Epithelial cell of proximal tubule (primary cell): ENCODE results near the gene C16orf90. TPM values are rescaled to one million over a fixed set of nuclear protein-coding genes. Genes with fewer than 3 reads are reported as not detected.

Experiments used
- DNase-seq: peaks from one replicate; pipeline ENCODE4 v3.0.0-alpha.2; 2011; ENCODE audit warnings: low read depth
- H3K4me3 ChIP-seq: 2 replicates; pipeline ENCODE4 v1.5.1; 2011; ENCODE audit warnings: low read depth, mild to moderate bottlenecking, low read length
- total RNA-seq: library from RNA; depleted of rRNA; stranded (reverse); fragments of >200 nt; gene quantifications from 2 replicates; pipeline ENCODE4 v1.2.3, GENCODE V29; 2015
- TF ChIP-seq, protein P1 (sequence below): conservative IDR thresholded peaks from 2 replicates; pipeline ENCODE4 v1.5.1; 2012; ENCODE audit warnings: low read depth, mild to moderate bottlenecking, low read length

Gene C16orf90
- total RNA-seq, 1 donor from 2014 or later: not detected

DNA sequence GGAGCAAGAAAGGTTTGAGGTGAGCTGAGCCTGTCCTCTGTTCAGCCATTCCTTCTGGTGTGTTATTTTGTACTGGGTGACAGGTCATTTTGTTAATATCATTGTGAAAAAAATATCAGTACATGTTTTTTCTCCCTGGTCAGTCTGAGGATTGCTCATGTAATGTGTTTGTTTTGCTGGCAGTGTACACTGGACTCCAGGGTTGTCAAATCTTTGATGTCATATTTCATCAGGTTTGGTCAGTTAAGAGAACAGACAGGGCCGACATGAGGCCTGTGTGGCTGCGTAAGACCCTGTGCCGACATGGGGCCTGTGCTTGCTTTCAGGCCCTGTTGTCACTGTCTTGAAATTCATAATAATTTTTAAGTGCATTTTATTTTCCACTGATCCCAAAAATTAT, 28.0 kb upstream of the C16orf90 start:
- no peak overlapping the region for H3K4me3 ChIP-seq
- no peak for DNase-seq
- TF ChIP-seq, protein P1, sequence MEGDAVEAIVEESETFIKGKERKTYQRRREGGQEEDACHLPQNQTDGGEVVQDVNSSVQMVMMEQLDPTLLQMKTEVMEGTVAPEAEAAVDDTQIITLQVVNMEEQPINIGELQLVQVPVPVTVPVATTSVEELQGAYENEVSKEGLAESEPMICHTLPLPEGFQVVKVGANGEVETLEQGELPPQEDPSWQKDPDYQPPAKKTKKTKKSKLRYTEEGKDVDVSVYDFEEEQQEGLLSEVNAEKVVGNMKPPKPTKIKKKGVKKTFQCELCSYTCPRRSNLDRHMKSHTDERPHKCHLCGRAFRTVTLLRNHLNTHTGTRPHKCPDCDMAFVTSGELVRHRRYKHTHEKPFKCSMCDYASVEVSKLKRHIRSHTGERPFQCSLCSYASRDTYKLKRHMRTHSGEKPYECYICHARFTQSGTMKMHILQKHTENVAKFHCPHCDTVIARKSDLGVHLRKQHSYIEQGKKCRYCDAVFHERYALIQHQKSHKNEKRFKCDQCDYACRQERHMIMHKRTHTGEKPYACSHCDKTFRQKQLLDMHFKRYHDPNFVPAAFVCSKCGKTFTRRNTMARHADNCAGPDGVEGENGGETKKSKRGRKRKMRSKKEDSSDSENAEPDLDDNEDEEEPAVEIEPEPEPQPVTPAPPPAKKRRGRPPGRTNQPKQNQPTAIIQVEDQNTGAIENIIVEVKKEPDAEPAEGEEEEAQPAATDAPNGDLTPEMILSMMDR: no peak

DNA sequence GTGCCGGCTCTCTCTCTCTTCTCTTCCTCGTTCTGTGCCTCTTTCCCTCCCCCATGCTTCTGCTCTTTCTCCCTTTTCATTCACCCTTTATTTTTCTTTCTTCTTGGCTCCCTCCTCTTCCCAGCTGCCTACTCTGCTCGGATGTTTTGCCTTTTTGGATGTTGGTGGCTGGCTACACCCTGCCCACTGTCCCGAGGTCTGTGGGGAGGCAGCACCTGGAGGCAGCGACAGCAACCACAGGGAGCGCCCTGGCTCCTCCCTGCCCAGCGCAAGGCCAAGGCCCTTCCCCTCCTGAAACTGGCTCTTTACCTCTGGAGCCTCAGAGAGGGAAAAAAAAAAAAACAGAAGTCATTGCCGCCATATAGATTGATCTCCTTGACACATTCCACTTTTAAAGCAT, 25.6 kb upstream of the C16orf90 start:
- no peak overlapping the region for H3K4me3 ChIP-seq
- TF ChIP-seq, protein P1: no peak
- no peak for DNase-seq

GRCh38 chr16:3520413-3520812, 25.1 kb upstream of the C16orf90 start:
- H3K4me3 ChIP-seq: no peak overlapping the region
- DNase-seq: no peak
- TF ChIP-seq, protein P1: no peak

GRCh38 chr16:3519581-3519980, 24.3 kb upstream of the C16orf90 start:
- TF ChIP-seq, protein P1: no peak
- H3K4me3 ChIP-seq: no peak overlapping the region
- no peak for DNase-seq

- no peak for DNase-seq
- H3K4me3 ChIP-seq: no peak overlapping the region
- TF ChIP-seq, protein P1: no peak
Observed at GRCh38 chr16:3518986-3519348, 23.7 kb upstream of the C16orf90 start.

GRCh38 chr16:3518292-3518985, 23.1 kb upstream of the C16orf90 start:
- no peak for DNase-seq
- no peak overlapping the region for H3K4me3 ChIP-seq
- TF ChIP-seq, protein P1: no peak

GRCh38 chr16:3515897-3516296, 20.6 kb upstream of the C16orf90 start:
- H3K4me3 ChIP-seq: no peak overlapping the region
- TF ChIP-seq, protein P1: no peak
- no peak for DNase-seq
